GM12865 (cell line): Measurements from ENCODE around the gene SUN5.

Experiments
- DNase-seq: peaks from one replicate; pipeline ENCODE4 v3.0.0; 2010; ENCODE audit warnings: low read depth
- H3K4me3 ChIP-seq: 2 replicates; pipeline ENCODE4 v1.5.1; 2011; ENCODE audit warnings: mild to moderate bottlenecking, low read depth, low read length, control low read depth
- CTCF ChIP-seq: IDR thresholded peaks from 2 replicates; pipeline ENCODE4 v1.5.1; 2011; ENCODE audit warnings: low read length, control low read depth, low read depth, inconsistent platforms; ENCODE audit not compliant: insufficient read depth; ENCODE audit errors: missing control alignments

Gene SUN5

DNA sequence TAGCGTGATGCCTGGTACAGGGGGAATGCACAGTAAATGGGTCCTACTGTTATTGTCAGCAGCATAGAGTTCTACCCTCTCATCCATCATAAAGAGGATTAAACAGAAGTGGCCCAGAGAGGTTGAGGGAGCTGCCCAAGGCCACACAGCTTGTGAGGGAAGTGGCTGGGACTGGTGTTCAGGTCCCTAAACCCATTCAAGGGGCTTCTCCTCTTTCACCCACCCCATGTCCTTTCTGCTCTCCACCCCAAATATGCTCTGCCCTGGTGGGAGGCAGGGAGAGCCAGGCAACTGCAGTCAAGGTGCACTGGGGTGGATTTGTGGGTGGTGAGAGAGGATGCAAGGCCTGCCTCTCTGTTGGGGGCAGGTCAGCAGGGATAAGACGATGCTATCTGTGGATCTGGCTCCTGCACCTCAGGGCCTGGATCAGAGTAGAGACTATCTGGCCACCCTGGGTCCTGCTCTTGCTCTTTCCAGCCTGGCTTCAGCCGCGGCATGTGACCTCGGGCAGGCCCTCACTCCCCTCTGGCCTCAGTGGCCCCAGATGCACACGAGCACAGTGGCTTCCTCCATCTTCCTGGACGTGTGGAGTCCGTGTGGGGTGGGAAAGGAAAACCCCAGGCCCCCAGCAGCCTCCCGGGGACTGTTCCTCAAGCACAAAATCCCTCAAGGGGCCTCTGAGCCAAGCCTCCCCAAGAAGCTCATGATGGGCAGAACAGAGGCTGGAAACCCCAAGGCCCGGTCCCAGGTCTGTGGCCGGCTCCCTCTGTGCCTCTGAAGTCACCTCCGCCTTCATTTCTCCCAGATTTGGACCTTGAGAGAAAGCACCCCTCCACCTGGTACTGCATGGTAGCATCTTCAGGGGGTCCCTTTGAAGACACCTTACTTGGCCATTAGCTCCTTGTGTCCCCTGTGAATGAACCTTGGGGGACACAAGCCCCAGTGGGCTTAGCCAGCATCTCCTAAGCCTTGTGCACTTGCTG lies 23.8 kb upstream of the SUN5 start:
- no peak overlapping the region for H3K4me3 ChIP-seq
- no peak for TF ChIP-seq CTCF

DNA sequence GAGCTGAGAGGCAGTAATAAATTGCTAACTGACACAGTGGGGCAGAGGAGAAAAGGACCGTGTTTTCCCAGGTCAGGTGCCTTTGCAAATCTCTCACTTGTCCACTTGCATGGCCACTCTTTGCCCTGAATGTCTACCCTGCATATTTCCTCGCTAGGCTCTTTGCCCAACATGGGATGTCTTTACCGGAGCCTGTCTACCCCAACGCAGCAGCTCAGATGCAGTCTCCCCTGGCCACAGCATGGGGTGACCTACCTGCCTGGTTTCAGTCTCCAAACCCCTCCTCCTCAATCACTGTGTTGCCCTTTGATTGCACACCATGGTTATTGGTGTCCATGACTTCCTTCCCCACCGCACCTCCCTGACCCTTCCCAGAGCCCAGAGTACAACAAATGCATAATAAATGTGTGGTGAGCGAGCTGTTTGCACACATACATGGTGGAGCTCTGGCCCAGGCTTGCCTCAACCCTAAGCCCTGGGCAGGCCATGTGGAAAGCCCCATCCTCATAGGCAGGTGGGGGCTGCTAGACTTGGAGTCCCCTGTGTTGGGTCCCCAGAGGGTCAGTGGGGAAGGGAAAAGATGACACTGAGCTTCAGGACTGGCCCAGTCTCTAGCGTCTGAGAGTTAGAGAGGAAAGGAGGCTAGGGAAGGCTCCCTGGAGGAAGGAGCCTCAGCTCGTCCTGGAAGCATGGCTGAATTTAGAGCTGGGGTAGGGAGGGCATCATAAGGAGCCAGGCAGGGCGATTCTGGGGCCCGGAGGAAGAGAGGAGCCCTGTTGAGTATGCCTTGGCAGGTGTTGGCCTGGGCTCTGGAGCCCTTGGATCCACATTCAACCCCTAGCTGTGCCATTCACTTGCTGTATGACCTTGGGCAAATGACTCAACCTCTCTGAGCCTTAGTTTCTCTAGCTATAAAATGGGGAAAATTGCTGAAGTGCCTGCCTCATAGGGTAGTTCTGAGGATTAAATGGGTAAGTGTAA lies 22.8 kb upstream of the SUN5 start:
- H3K4me3 ChIP-seq = no peak overlapping the region
- DNase-seq = no peak
- TF ChIP-seq CTCF = no peak

More for the DNA sequence above, 23.8 kb upstream of the SUN5 start:
- no peak for DNase-seq

GRCh38 chr20:33026072-33026778 lies 22.0 kb upstream of the SUN5 start:
- DNase-seq = no peak
- no peak for TF ChIP-seq CTCF
- no peak overlapping the region for H3K4me3 ChIP-seq

DNA sequence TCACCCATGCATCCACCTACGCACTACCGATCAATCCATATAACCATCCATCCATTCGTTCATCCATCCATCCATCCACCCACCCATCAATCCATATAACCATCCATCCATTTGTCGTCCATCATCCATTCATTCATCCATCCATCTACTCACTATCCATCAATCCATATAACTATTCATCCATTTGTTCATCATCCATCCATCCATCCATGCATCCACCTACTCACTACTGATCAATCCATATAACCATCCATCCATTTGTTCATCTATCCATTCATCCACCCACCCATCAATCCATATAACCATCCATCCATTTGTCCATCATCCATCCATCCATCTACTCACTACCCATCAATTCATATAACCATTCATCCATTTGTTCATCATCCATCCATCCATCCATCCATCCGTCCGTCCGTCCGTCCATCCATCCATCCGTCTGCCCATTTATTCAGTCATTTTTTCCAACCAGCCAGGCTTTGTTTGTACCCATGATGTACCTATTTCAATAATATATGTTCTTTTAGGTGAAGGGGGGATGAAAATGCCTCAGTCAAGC lies 21.2 kb upstream of the SUN5 start:
- no peak overlapping the region for H3K4me3 ChIP-seq
- DNase-seq = no peak
- TF ChIP-seq CTCF = no peak

GRCh38 chr20:33024609-33025317 lies 20.5 kb upstream of the SUN5 start:
- no peak for DNase-seq
- TF ChIP-seq CTCF = no peak
- no peak overlapping the region for H3K4me3 ChIP-seq

GRCh38 chr20:33024243-33024560 lies 20.0 kb upstream of the SUN5 start:
- DNase-seq = no peak

More at GRCh38 chr20:33024243-33024560, 20.0 kb upstream of the SUN5 start:
- no peak overlapping the region for H3K4me3 ChIP-seq
- no peak for TF ChIP-seq CTCF
